Central memory CD4-positive, alpha-beta T cell (primary cell): ENCODE measurements around the gene MIX23.
A peak's percentile ranks its signal among the peaks of the same experiment; 100 is the strongest.
"Not testable (repeated sequence)": the region's sequence is repeated elsewhere in the genome, so short reads cannot be mapped to it uniquely, and the experiment has no call there.

Experiments
- DNase-seq: peaks from one replicate; pipeline ENCODE4 v3.0.0; 2022

Gene MIX23

GRCh38 chr3:122392868-122393844 lies 10.1 kb upstream of the MIX23 start:
- peak; percentile 47 for DNase-seq

GRCh38 chr3:122391681-122392446 lies 8.8 kb upstream of the MIX23 start:
- DNase-seq: no peak

- no peak for DNase-seq
Measured at GRCh38 chr3:122390665-122391064, 7.6 kb upstream of the MIX23 start.

- no peak for DNase-seq
Measured at GRCh38 chr3:122389892-122390291, 6.9 kb upstream of the MIX23 start.

GRCh38 chr3:122389197-122389596 lies 6.2 kb upstream of the MIX23 start:
- no peak for DNase-seq

- DNase-seq: no peak
Measured at GRCh38 chr3:122387709-122388108, 4.7 kb upstream of the MIX23 start.

GRCh38 chr3:122383771-122384697 lies 1.0 kb upstream of the MIX23 start, which contains the start of gene FAM162A:
Gene FAM162A, plus strand, starts transcription at chr3:122384182. Its CDS starts 84 bp downstream, at chr3:122384266.
- DNase-seq: peak; percentile 92

GRCh38 chr3:122377975-122378374 lies 5.1 kb downstream of the MIX23 start:
- no peak for DNase-seq

GRCh38 chr3:122374034-122374433 lies 9.0 kb downstream of the MIX23 start:
- no peak for DNase-seq

GRCh38 chr3:122366379-122366749 lies 16.7 kb downstream of the MIX23 start:
- no peak for DNase-seq

GRCh38 chr3:122365582-122366378 lies 17.3 kb downstream of the MIX23 start:
- not testable (repeated sequence) for DNase-seq

- no peak for DNase-seq
Measured at GRCh38 chr3:122365073-122365472, 18.0 kb downstream of the MIX23 start.

- no peak for DNase-seq
Measured at GRCh38 chr3:122364490-122364889, 18.5 kb downstream of the MIX23 start.

GRCh38 chr3:122362026-122362425 lies 21.0 kb downstream of the MIX23 start:
- DNase-seq: no peak

- no peak for DNase-seq
Measured at GRCh38 chr3:122358703-122359032, 24.4 kb downstream of the MIX23 start.

GRCh38 chr3:122357828-122358702 lies 25.0 kb downstream of the MIX23 start:
- DNase-seq: no peak

GRCh38 chr3:122356402-122356801 lies 26.6 kb downstream of the MIX23 start:
- DNase-seq: peak; percentile 25

GRCh38 chr3:122355612-122356011 lies 27.4 kb downstream of the MIX23 start:
- no peak for DNase-seq

- no peak for DNase-seq
Measured at GRCh38 chr3:122353893-122354401, 29.1 kb downstream of the MIX23 start.

- DNase-seq: no peak
Measured at GRCh38 chr3:122353215-122353614, 29.8 kb downstream of the MIX23 start.

GRCh38 chr3:122351612-122352011 lies 31.4 kb downstream of the MIX23 start:
- DNase-seq: no peak
